Prostate gland (tissue), 2 donors: ENCODE results near the gene EDEM3. TPM values are rescaled to one million over a fixed set of nuclear protein-coding genes. Genes with fewer than 3 reads are reported as not detected.

Experiments
- DNase-seq: peaks from one replicate; pipeline ENCODE4 v3.0.0-alpha.2; 2019; ENCODE audit warnings: low spot score
- H3K27ac ChIP-seq, 2 donors: fragments of 200-600 bp; sonication (generic); 2 replicates each; pipeline ENCODE4 v1.5.1; 2017 to 2019
- H3K27me3 ChIP-seq: fragments of 200-600 bp; sonication (generic); replicated peaks from 2 replicates; pipeline ENCODE4 v1.5.1; 2019; ENCODE audit not compliant: insufficient read depth
- H3K36me3 ChIP-seq, 2 donors: fragments of 200-600 bp; sonication (generic); 1 replicate in 1 of 2; 2 replicates in 1 of 2; pipeline versions ENCODE4 v1.5.1 to v1.8.1; 2017 to 2019
- H3K4me1 ChIP-seq: fragments of 200-600 bp; sonication (generic); replicated peaks from 2 replicates; pipeline ENCODE4 v1.5.1; 2019
- H3K4me3 ChIP-seq, 2 donors: fragments of 200-600 bp; sonication (generic); 2 replicates each; pipeline ENCODE4 v1.5.1; 2017 to 2019
- H3K9me3 ChIP-seq: fragments of 200-600 bp; sonication (generic); 2 replicates; pipeline ENCODE4 v1.5.1; 2017
- CTCF ChIP-seq, 4 experiments: fragments of 200-600 bp in 2 of 4; fragments of 450-650 bp in 2 of 4; sonication (generic) in 2 of 4; IDR thresholded peaks; 1 replicate in 3 of 4; 2 replicates in 1 of 4; pipeline ENCODE4 v1.5.1; 2016 to 2019; ENCODE audit warnings: antibody characterized with exemption in 4 of 4, mild to moderate bottlenecking in 2 of 4, moderate library complexity in 2 of 4
- POLR2A ChIP-seq: fragments of 450-650 bp; IDR thresholded peaks from one replicate; pipeline ENCODE4 v1.6.1; 2016; ENCODE audit warnings: antibody characterized with exemption, mild to moderate bottlenecking
- POLR2AphosphoS5 ChIP-seq: sonication (generic); formaldehyde crosslinking; IDR thresholded peaks from one replicate; pipeline ENCODE4 v1.6.1; 2017; ENCODE audit warnings: antibody characterized with exemption
- WGBS: methylation state at CpG from one replicate; pipeline ENCODE4 v1.1.5; 2018; 5-methylcytosine and 5-hydroxymethylcytosine counted together
- intact Hi-C: fragments of 100-400 bp; cut with DNase I; formaldehyde crosslinking; loops from one replicate; pipeline ENCODE4 v1.14.2; 2022
- total RNA-seq, 2 donors: library from RNA; depleted of rRNA; stranded (reverse); fragments of >200 nt; gene quantifications; one replicate each; pipeline ENCODE4 v1.1.0, GENCODE V29; 2016

EDEM3 gene
- total RNA-seq, 2 donors from 2014 or later: 31.1 to 55.3 TPM

DNA sequence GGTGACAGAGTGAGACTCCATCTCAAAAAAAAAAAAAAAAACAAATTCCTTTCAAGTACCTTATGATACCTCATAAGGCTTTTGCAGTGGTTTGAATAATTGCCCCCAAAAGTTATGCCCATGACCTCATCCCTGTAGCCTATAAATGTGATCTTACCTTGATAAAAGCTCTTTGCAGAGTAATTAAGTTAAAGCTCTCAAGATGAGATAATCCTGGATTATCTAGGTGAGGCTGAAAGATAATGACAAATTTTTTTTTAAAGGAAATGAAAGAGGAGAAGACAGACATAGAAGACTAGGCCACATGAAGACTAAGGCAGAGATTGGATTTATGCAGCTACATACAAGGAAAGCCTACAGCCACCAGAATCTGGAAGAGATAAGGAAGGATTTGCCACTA, 20.7 kb upstream of the EDEM3 start:
- DNase-seq: no peak
- intact Hi-C loops: no loop called here
- TF ChIP-seq POLR2AphosphoS5: no peak
- no peak for TF ChIP-seq POLR2A
- no peak for TF ChIP-seq CTCF (IDR thresholded peaks at IDR 0.05)
- H3K27me3 ChIP-seq: no peaks in the 10 kb centered on the region
- H3K36me3 ChIP-seq: no peaks in the 10 kb centered on the region
- H3K4me3 ChIP-seq: no peak overlapping the region
- H3K9me3 ChIP-seq: no peaks in the 10 kb centered on the region
- H3K27ac ChIP-seq: no peak overlapping the region
- H3K4me1 ChIP-seq: no peaks in the 10 kb centered on the region

DNA sequence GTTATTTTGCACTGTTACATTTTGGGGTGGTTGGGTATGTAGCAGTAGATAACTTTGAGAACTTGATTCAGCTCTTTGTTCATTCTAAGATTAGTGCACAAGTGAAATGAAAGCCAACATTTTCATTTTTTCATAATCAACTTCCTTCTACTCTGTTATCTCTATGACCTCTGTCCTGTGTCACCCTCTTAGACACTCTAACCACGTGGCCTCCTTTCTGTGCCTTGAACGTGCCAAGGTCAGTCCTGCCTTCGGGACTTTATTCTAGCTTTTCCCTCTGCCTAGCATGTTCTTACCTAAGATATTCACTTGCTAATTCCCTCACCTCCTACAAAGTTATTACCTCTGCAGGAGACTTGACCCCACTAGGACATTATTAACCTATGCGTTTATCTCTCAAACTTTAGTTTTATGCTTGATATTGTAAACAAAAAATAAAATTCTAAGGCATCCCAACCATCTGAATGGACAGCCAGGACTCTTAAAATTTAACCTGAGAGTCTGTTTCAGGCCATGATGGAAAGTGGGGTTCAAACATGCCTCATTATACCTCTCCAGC, 19.2 kb upstream of the EDEM3 start:
- DNase-seq: no peak
- Histone ChIP-seq H3K36me3 (no peaks in the 10 kb centered on the region), H3K27ac (no peak overlapping the region), H3K4me3 (no peak overlapping the region), H3K4me1 (no peaks in the 10 kb centered on the region), H3K27me3 (no peaks in the 10 kb centered on the region), H3K9me3 (no peaks in the 10 kb centered on the region)
- WGBS: 91% methylated on average over 4 of the region's 4 CpGs
- TF ChIP-seq POLR2AphosphoS5 (no peak), CTCF (IDR thresholded peaks at IDR 0.05) (no peak), POLR2A (no peak)
- intact Hi-C loops: no loop called here

DNA sequence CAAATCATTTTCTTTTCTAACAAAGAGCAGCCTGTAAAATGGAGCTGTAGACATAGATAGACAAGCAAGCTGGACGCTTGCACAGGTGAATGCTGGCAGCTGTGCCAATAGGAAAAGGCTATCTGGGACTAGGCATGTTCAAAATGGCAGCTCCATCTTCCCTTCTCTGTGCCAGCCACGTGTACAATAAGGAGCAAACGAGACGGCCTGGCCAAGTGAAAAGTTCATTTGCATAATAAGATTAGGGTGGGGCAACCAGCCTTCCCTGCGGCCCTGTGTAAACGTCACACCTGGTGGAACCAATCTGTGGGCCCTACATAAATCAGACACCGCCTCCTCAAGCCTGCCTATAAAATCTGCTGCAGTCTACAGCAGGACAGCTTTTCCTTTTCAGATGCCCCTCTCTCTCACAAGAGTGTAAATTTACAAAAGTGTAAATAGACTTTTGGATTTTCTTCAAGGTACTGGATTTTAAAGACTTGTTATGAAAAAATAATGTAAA, 16.6 kb upstream of the EDEM3 start:
- Histone ChIP-seq H3K27me3 (no peaks in the 10 kb centered on the region), H3K36me3 (no peaks in the 10 kb centered on the region), H3K9me3 (no peaks in the 10 kb centered on the region), H3K4me3 (no peak overlapping the region), H3K4me1 (no peaks in the 10 kb centered on the region), H3K27ac (no peak overlapping the region)
- DNase-seq: no peak
- no peak for TF ChIP-seq POLR2AphosphoS5
- no peak for TF ChIP-seq CTCF (IDR thresholded peaks at IDR 0.05)
- TF ChIP-seq POLR2A: no peak
- intact Hi-C loops: no loop called here
- WGBS: 49% methylated on average over 7 of the region's 7 CpGs

GRCh38 chr1:184770181-184770979, 15.7 kb upstream of the EDEM3 start:
- Histone ChIP-seq H3K9me3 (no peaks in the 10 kb centered on the region), H3K4me3 (no peak overlapping the region), H3K27ac (no peak overlapping the region), H3K36me3 (no peaks in the 10 kb centered on the region), H3K27me3 (no peaks in the 10 kb centered on the region), H3K4me1 (no peaks in the 10 kb centered on the region)
- intact Hi-C loops: no loop called here
- 89% methylated on average over 4 of the region's 4 CpGs for WGBS
- no peak for DNase-seq
- TF ChIP-seq POLR2AphosphoS5 (no peak), CTCF (IDR thresholded peaks at IDR 0.05) (no peak), POLR2A (no peak)

GRCh38 chr1:184769241-184769640, 14.6 kb upstream of the EDEM3 start:
- no peak for DNase-seq
- intact Hi-C loops: no loop called here
- no peaks in the 10 kb centered on the region for H3K4me1 ChIP-seq
- no peaks in the 10 kb centered on the region for H3K36me3 ChIP-seq
- no peak overlapping the region for H3K4me3 ChIP-seq
- H3K27ac ChIP-seq: no peak overlapping the region
- no peaks in the 10 kb centered on the region for H3K9me3 ChIP-seq
- H3K27me3 ChIP-seq: no peaks in the 10 kb centered on the region
- 51% methylated on average over 2 of the region's 2 CpGs for WGBS
- no peak for TF ChIP-seq POLR2AphosphoS5
- TF ChIP-seq CTCF (IDR thresholded peaks at IDR 0.05): no peak
